IPS-NIHi11 (cell line): ENCODE measurements around the gene MAP4K3.
"Not testable (repeated sequence)": the region's sequence is repeated elsewhere in the genome, so short reads cannot be mapped to it uniquely, and the experiment has no call there.

Experiments used
- DNase-seq: peaks from one replicate; pipeline ENCODE4 v3.0.0; 2012; ENCODE audit warnings: mixed read lengths, low spot score

The MAP4K3 gene

DNA sequence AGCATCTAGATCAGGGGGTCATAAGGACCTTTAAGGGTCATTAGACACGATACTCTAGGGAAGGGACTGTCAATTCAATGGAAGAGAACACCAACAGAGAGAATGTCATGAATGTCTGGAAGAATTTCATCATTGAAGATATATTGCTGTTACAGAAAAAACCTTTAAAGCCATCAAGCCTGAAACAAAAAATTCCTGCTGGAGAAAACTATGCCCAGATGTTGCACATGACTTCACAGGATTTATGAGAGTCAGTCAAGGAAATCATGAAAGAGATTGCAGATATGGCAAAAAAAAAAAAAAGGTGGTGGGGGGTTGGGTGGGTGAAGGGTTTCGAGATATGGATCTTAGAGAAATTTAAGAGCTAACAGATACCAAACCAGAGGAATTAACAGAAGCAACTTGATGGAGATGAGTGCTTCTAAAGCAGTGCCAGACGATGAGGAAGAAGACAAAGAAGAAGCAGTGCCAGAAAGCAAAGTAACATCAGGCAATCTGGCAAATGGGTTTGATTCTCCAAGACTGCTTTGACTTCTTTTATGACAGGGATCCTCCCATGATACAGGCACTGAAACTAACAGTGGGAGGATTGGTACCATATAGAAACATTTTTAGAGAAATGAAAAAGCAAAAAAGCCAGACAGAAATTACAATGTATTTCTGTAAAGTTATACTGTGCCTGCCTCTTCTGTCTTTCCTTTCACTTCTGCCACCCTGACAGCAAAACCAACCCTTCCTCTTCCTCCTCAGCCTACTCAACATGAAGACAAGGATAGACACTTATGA lies 28.5 kb downstream of the MAP4K3 start:
- no peak for DNase-seq

DNA sequence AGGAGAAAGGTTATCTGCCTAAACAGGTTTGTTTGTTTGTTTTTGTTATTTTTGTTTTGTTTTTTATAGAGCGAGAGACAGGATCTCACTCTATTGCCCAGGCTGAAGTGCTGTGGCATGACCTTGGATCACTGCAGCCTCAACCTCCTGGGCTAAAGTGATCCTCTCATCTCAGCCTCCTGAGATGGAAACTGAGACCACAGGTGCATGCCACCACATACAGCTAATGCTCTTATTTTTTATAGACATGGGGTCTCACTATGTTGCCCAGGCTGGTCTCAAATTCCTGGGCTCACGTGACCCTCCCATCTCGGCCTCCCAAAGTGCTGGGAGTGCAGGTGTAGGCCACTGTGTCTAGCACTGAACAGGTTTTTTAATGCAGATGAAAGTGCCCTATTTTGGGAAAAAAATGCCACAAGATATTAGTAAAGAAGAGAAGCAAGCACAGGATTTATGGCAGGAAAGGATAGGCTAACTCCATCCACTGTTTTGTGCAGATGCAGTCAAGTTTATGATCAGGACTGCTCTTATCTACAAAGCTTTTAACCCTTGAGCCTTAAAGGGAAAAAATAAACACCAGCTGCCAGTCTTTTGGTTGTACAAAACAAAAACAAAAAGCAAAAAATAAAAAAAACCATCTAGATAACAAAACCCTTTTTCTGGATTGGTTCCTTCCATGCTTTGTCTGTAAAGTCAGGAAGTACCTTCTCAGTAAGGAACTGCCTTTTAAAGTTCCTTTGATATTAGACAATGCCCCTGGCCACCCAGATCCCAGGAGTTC lies 29.4 kb downstream of the MAP4K3 start:
- DNase-seq: no peak

DNA sequence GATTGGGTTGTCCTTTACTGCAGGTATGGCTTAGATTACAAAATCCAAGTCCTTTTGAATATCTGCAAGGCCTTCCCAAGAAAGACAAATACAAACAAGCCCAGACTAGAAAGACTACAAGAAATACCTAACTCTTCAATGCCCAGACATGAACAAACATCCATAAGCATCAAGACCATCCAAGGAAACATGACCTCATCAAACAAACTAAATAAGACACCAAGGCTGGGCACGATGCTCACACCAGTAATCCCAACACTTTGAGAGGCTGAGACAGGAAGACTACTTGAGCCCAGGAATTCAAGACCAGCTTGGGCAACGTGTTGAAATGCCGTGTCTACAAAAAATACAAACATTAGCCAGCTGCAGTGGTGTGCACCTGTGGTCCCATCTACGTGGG lies 31.7 kb downstream of the MAP4K3 start:
- DNase-seq: no peak

DNA sequence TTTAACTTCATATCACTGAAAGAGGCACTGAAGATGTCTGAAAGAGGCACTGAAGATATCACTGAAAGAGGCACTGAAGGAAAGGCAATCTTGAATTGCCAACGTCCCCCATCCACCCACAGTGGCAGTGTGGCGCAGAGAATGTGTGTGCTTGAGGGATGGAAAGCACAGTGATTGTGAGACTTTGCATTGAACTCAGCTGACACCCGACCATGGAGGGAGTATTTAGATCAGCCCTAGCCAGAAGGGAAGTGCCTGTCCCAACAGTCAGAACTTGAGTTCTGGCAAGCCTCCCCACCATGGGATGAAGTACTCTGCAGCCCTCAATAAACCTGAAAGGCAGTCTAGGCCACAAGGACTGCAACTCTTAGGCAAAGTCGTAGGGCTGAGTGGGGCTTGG lies 33.8 kb downstream of the MAP4K3 start:
- DNase-seq: no peak

DNA sequence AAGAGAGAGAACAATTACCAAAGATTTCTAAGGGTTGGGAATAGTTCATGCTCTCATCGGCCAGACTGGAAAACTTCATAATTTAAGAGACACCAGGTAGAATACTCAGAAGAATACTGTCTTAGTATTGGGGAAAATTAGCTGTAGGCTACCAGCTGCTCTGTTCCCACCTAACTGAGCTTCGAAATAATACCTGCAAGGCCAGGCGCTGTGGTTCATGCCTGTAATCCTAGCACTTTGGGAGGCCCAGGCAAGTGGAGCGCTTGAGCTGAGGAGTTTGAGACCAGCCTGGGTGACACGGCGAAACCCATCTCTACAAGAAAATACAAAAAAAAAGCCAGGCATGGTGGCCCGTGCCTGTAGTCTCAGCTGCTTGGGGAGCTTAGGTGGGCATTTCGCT lies 35.8 kb downstream of the MAP4K3 start:
- DNase-seq: no peak

DNA sequence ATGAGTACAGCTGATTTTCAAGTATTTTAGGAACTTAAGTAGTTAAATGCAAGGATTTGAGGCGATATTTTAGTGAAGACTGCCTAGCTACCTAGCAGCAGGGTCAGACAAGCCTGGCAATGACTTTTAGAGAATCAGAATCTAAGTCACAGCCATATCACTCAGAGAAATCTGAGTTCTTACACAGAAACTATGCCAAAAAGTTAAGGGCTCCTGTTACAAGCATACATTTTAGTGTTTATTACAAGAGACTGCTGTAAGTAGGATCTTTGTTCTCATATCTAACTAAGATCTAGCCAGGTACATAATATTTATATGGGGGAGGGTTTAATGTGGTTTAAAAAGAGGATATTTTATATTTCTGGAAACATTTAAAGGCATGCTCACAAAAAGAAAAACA lies 37.5 kb downstream of the MAP4K3 start:
- DNase-seq: no peak

DNA sequence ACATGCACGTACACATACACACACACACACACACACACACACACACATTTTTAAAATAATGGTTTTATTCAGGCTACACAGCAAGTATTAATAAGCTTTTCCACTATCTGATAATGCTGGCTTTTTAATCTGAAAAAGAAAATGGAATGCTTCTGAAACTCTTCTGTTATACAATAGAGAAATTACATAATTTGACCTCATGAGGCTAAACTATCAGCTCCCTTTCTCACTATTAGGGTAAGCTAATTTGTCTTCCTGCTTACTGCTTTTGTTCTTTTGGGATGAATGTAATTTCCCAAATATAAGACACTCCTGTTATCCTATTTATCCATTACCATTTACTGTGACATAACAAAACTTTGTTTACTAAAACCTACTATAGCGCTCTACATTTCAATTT lies 41.8 kb downstream of the MAP4K3 start:
- DNase-seq: no peak

DNA sequence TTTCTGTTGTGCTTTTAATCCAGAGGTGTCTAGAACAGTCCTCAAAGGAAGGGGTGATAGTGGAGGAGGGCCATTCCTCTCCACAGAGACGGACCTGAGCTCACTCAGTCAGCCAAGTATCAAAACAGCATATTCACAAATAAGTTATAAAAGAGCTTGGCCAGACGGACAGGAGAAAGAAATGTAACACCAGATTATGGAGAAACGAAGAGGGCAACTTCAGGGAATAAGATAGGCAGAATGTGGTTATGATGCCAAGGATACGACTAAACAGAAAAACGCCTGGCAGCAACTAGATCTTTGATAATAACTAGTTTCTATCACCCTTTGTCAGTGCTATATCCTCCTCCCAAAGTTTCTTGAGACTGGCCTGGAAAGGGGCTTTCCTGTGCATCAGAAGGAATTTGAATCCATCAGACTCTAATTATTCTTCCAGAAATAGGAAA lies 42.5 kb downstream of the MAP4K3 start:
- no peak for DNase-seq

DNA sequence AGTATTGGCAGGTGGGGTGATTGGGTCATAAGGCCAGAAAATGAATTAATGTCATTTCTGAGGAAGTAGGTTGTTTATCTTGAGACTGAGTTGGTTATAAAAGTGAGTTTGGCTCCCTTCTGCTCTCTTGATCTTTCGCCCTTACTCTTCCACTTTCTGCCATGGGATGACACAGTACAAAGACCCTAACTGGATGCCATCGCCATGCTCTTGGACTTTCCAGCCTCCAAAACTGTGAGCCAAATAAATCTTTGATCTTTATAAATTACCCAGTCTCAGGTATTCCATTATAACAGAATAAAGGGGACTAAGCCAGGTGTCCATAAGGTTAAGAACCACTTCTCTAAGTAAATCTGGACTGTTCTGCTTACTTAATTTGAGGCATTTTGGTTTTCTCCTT lies 44.4 kb downstream of the MAP4K3 start:
- DNase-seq: no peak

DNA sequence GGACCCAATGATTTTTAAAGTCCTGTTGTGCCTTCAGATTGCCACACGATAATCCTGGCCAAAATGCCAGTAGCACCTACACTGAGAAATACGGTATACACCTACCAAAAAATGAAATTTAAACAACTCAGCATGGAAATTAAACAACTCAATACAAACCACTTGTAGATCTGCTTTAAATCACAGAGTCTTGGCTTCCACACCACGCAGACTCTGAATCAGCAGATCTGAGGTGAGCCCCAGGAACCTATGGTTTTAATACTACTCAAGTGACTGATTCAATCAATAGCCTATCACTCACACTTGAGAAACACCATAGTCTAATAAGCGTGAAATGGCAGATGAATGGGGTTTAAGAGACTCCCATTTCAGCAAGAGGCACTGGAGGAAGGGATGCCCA lies 46.9 kb downstream of the MAP4K3 start:
- no peak for DNase-seq

DNA sequence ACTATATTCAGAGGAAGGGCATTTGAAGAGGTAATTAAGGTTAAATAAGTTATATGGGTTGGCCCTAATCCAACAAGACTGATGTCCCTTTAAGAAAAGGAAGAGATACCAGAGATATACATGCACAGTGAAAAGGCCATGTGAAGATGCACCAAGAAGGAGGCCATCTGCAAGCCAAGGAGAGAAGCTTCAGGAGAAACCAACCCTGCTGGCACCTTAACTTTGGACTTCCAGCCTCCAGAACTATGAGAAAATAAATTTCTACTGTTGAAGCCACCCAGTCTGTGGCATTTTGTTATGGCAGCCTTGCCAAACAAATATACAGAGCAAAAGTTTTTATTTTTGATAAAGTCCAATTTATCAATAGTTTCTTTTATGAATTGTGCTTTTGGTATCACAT lies 51.0 kb downstream of the MAP4K3 start:
- no peak for DNase-seq

DNA sequence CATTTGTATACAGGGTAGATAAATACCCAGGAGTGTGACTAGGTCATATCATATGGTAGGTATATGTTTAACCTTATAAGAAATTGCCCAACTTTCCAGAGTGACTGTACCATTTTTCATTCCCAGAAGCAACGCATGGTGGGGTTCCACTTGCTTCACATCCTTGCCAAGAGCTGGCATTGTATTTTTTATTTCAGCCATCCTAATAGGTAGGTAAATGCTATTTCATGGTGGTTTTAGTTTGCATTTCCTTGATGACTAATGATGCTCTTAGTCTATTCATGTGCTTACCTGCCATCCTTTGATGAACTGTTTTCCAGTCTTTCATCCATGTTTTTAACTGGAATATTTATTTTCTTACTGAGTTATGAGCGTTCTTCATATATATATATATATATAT lies 51.9 kb downstream of the MAP4K3 start:
- no peak for DNase-seq

DNA sequence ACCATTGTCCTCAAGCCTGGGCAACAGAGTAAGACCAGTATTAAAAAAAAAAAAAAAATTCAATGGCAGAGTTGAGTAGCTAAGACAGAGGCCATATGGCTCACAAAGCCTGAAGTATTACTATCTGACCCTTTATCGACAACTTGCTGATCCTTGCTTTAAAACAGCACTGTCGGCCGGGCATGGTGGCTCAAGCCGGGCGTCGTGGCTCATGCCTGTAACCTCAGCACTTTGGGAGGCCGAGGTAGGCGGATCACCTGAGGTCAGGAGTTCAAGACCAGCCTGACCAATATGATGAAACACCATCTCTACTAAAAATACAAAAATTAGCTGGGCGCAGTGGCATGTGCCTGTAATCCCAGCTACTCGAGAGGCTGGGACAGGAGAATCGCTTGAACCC lies 53.0 kb downstream of the MAP4K3 start:
- not testable (repeated sequence) for DNase-seq

DNA sequence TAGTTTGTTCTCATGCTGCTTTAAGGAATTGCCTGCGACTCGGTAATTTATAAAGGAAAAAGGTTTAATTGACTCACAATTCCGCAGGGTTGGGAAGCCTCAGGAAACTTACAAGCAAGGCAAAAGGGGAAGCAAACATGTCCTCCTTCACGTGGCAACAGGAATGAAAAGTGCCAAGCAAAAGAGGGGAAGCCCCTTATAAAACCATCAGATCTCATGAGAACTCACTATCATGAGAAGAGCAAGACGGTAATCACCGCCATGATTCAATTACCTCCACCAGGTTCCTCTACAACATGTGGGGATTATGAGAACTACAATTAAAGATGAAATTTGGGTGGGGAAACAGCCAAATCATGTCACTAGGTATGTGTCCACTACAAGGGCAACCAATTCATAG lies 53.9 kb downstream of the MAP4K3 start:
- no peak for DNase-seq

DNA sequence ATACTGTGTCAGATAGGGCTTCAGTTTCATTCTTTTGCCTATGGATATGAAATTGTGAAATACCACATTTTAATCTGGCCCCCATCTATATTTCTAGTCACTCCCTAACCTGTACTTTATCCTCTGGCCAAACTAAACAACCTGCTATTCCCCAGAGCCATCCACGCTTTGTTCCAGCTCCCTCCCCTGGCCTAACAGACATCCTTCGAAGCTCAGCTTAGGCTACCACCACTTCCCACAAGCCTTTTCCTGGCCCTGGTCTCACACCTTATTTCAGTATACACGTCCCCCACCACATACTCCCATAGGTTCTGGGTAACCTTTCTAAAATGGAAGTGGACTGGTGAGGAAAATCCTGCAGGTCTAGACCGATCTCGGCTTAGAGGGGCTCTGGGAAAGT lies 55.4 kb downstream of the MAP4K3 start:
- peak; percentile 28 for DNase-seq

DNA sequence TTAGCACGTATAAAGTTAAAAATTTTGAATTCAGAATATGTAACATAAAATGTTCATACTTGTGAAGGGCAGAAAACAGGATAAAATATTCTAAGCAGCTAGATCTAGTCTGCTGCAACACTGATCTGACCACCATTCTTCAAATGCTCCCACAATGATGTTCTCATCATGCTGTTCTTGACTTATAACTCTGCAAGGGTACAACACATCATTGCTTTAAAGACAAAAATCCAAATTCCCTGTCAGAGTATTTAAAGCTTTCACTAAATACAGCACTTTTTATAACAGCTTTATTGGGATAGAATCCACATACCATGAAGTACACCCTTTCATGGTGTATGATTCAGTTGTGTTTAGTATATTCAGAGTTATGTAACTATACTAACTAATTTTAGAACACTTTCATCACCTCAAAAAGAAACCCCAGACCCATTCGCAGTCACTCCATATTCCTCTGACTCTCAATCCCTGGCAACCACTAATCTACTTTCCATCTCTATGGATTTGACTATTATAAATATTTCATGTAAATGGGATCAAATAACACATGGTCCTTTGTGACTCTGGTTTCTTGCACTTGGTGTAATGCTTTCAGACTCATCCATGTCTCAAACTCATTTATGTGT lies 56.4 kb downstream of the MAP4K3 start:
- no peak for DNase-seq

DNA sequence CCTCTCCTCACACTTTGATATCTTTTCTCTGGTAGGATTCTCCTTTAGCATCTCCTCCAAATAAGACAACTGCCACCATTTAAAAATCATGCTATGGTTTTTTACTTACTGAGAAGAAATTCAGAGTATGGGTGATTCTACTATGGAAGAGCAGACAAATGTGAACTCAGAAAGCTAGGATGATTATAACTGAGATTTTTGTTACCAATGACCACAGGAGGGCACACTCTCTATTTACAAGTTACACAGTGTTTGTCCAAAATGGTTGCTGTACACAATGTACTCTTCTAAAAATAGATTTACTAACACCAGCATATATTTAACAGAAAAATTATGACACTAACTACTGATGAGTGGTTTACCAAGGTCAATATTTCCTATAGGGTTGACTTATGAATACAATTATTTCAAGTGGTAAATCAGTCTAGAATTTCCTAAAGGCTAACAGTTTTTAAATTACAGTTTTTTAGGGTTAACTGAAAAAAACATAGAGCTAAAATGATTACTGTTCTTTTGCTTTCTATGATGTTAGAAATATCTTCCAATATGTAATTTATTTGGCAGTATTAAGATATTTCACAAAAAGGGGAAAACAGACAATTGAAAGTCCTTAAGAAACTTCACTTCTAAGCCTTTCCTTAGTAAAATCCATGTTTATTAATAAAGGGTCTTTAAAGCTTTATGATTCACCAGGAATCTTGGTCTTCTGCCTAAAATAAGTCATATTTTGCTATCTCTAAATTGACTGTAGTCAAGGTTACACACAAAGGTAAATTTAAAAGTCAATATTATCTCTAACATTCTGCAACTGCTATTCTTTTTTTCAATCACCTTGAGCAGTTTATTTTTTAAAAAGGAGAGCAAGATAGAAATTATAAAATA lies 57.2 kb downstream of the MAP4K3 start:
- no peak for DNase-seq

DNA sequence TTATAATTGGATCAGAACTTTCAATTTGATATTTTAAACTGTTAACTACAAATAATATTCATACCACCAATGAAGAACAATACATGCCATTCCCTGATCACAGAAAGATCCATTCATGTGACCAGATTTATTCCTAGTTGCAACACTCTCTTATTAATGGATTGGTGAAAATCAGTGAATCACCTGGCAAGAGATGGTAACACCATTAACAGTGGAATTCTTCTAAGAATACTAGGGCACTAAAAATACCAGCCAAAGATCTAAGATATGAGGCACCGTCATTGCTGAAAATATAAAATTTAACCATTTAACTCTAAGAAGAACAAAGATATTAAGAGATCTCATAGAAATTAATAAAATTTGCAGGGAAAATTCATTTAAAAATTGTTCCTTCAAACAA lies 58.1 kb downstream of the MAP4K3 start:
- DNase-seq: no peak

DNA sequence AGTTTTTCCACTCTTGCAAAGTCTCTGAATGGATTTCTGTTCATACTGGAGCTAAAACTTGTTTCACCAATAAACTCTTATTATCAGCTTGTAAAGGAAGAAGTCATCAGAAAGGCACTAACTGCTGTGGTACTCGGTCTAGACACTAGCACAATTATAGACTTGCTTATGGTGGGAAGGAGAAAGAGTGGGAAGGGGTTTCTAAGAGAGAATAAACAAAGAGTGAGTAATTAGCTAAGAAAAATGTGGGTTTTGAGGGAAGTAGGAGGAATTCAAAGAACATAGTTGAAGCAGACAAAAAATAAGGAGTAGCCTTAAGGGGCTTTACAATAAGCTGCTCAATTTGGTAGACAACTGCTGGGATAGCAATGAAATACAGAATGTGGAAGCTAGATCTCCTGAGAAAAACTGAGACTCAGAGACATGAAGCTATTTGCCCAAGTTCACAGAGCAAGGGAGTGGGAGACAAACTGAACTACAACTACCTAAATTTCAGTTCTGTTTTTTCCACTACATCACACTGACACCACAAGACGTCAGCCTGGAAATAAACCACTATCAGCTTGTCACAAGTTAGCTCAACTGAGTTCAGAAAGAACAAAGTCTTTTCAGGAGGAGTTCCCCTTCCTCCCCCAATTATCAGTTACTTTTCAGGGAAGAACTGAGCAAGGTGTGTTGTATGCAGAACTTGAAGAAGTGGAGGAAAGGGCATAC lies 59.7 kb downstream of the MAP4K3 start:
- DNase-seq: no peak

DNA sequence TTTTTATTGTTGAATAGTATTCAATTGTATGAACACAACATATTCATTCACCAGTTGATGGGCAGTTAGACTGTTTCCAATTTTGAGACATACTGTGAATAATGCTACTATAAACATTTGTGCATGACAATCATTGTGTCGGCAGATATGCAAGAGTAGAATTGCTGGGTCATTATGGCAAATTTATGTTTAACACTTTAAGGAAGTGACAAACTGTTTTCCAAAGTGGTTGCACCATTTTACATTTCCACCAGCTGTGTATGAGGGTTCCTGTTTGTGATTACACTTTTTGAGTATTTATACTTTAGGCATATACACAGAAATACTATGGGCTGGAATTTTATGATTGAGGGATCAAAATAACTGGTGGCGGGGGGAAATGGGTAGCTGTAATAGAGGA lies 61.2 kb downstream of the MAP4K3 start:
- DNase-seq: no peak

DNA sequence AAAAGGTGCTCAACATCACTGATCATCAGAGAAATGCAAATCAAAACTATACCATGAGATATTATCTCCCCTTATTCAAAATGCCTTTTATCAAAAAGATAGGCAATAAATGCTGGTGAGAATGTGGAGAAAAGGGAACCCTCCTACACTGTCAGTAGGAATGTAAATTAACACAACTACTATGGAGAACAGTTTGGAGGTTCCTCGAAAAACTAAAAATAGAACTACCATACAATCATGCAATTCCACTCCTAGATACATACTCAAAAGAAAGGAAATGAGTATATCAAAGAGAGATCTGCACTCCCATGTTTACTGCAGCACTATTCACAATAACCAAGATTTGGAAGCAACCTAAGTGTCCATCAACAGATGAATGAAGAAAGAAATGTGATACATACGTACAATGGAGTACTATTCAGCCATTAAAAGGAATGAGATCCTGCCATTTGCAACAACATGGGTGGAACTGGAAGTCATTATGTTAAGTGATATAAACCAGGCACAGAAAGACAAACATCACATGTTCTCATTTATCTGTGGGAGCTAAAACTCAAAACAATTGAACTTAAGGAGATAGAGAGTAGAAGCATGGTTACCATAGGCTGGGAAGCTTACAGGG lies 63.8 kb downstream of the MAP4K3 start:
- DNase-seq: no peak
